IMR-90 (cell line): ENCODE data around the gene LRRC41. TPM values are rescaled to one million over a fixed set of nuclear protein-coding genes. Genes with fewer than 3 reads are reported as not detected.

ENCODE experiments used
- BHLHE40 ChIP-seq: fragments of 150-350 bp; IDR thresholded peaks from 2 replicates; pipeline ENCODE4 v1.6.1; 2016; ENCODE audit warnings: mild to moderate bottlenecking, low read depth, low read length
- ELK1 ChIP-seq: fragments of 150-350 bp; IDR thresholded peaks from 2 replicates; pipeline ENCODE4 v1.6.1; 2016; ENCODE audit warnings: low read depth, mild to moderate bottlenecking, low read length, moderate library complexity, borderline replicate concordance
- RCOR1 ChIP-seq: IDR thresholded peaks from 2 replicates; pipeline ENCODE4 v1.6.1; 2012; ENCODE audit warnings: mild to moderate bottlenecking, low read length, improper control_type of control experiment; ENCODE audit not compliant: insufficient replicate concordance
- polyA plus RNA-seq, 3 experiments: library from polyadenylated mRNA; depleted of rRNA; stranded (reverse); fragments of >200 nt; gene quantifications; 2 replicates each; pipeline ENCODE4 v1.2.3, GENCODE V29; 2012; ENCODE audit warnings: low replicate concordance in 1 of 3
- total RNA-seq: library from RNA; depleted of rRNA; stranded (reverse); fragments of >200 nt; gene quantifications from 2 replicates; pipeline ENCODE4 v1.2.3, GENCODE V29; 2012

LRRC41 gene
- total and polyA plus RNA-seq, 2 of the 4 experiments (the other 2 are of a cell fraction) = 67.6 to 83.2 TPM

GRCh38 chr1:46247436-46248121, 55.8 kb downstream of the LRRC41 start, which contains the start of gene RAD54L (continued):
- TF ChIP-seq ELK1 = no peak
- no peak for TF ChIP-seq RCOR1
- no peak for TF ChIP-seq BHLHE40
